HG02759 (cell line): ENCODE data around the gene STK40.

Experiments used
- ATAC-seq: cut with Tn5 transposase; IDR thresholded peaks from one replicate; pipeline ENCODE4 v1.9.1; 2021; ENCODE audit warnings: mild to moderate bottlenecking, moderate library complexity; ENCODE audit not compliant: unreplicated experiment

Gene STK40

GRCh38 chr1:36385410-36386264, at the start of gene STK40:
TSS of gene STK40 (minus strand) at chr1:36385924. CDS start at chr1:36361332, 24,592 bp downstream.
- peak; percentile 84 for ATAC-seq

GRCh38 chr1:36433102-36433501, 47.4 kb upstream of the STK40 start:
- no peak for ATAC-seq

- ATAC-seq = no peak
Observed at GRCh38 chr1:36432616-36433015, 46.9 kb upstream of the STK40 start.

GRCh38 chr1:36425791-36426190, 40.1 kb upstream of the STK40 start:
- ATAC-seq = no peak

- ATAC-seq = no peak
Observed at GRCh38 chr1:36421649-36422048, 35.9 kb upstream of the STK40 start.

- ATAC-seq = peak; percentile 65
Observed at GRCh38 chr1:36420836-36421317, 35.2 kb upstream of the STK40 start.

- ATAC-seq = no peak
Observed at GRCh38 chr1:36420409-36420808, 34.7 kb upstream of the STK40 start.

- no peak for ATAC-seq
Observed at GRCh38 chr1:36419569-36419968, 33.8 kb upstream of the STK40 start.

- no peak for ATAC-seq
Observed at GRCh38 chr1:36419140-36419539, 33.4 kb upstream of the STK40 start.

GRCh38 chr1:36417931-36418330, 32.2 kb upstream of the STK40 start:
- ATAC-seq = no peak

- ATAC-seq = no peak
Observed at GRCh38 chr1:36415661-36416326, 30.1 kb upstream of the STK40 start.

- no peak for ATAC-seq
Observed at GRCh38 chr1:36414384-36414783, 28.7 kb upstream of the STK40 start.

GRCh38 chr1:36411674-36412648, 26.2 kb upstream of the STK40 start:
- no peak for ATAC-seq

GRCh38 chr1:36408479-36408878, 22.8 kb upstream of the STK40 start:
- no peak for ATAC-seq

- no peak for ATAC-seq
Observed at GRCh38 chr1:36406440-36406839, 20.7 kb upstream of the STK40 start.

GRCh38 chr1:36402504-36402890, 16.8 kb upstream of the STK40 start:
- ATAC-seq = no peak

- ATAC-seq = no peak
Observed at GRCh38 chr1:36401602-36402503, 16.1 kb upstream of the STK40 start.

GRCh38 chr1:36400825-36401601, 15.3 kb upstream of the STK40 start:
- ATAC-seq = no peak

GRCh38 chr1:36400514-36400824, 14.7 kb upstream of the STK40 start:
- no peak for ATAC-seq
